BJ (cell line): ENCODE results near the gene OR6B2. TPM values are rescaled to one million over a fixed set of nuclear protein-coding genes. Genes with fewer than 3 reads are reported as not detected.

Source experiments
- CTCF ChIA-PET: fragments of 350-600 bp; formaldehyde crosslinking; extraction: SDS; loops from one replicate; lab custom pipeline; 2021; ENCODE audit warnings: antibody characterized with exemption, inconsistent platforms; lab: Yijun Ruan, JAX
- POLR2A ChIA-PET: fragments of 300-600 bp; sonication (Branson Sonifier 250); formaldehyde crosslinking; extraction: SDS; loops from one replicate; lab custom pipeline; 2021; ENCODE audit warnings: antibody characterized with exemption; lab: Charles Lee
- DNase-seq: peaks from one replicate; pipeline ENCODE4 v3.0.0-alpha.2; 2011; ENCODE audit warnings: low read depth
- H3K27me3 ChIP-seq: 2 replicates; pipeline ENCODE4 v1.6.0; 2011; ENCODE audit warnings: low read length; ENCODE audit not compliant: control insufficient read depth, insufficient read depth
- H3K36me3 ChIP-seq: 2 replicates; pipeline ENCODE4 v1.5.1; 2011; ENCODE audit warnings: low read length; ENCODE audit not compliant: control insufficient read depth, insufficient read depth
- H3K4me3 ChIP-seq: 2 replicates; pipeline ENCODE4 v1.5.1; 2011; ENCODE audit warnings: low read depth, mild to moderate bottlenecking, control low read depth, low read length
- CTCF ChIP-seq: IDR thresholded peaks from 2 replicates; pipeline ENCODE4 v1.5.1; 2011; ENCODE audit warnings: low read depth, mild to moderate bottlenecking, control low read depth, inconsistent platforms, low read length, moderate library complexity; ENCODE audit not compliant: insufficient read depth
- polyA plus RNA-seq: library from polyadenylated mRNA; depleted of rRNA; stranded (reverse); fragments of >200 nt; gene quantifications from 2 replicates; pipeline ENCODE4 v1.2.3, GENCODE V29; 2011; rRNA removed

OR6B2 gene
- polyA plus RNA-seq, 1 experiment: not detected

DNA sequence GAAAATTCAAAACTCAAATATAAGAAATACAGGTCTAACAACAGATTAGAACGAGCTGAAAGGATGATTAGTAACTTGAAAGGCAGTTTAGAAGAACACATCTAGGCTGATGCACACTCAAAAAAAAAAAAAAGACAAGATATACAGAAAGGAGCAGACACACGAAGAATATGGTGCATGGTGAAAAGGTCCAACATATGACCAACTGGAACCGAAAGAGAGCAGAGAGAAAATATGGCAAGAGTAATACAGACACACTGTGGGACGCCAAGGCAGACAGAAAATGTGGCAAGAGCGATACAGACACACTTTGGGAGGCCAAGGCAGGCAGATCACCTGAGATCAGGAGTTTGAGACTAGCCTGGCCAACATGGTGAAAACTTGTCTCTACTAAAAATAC lies 44.9 kb downstream of the OR6B2 start:
- peaks cover 21% of the 10 kb centered on the region for H3K36me3 ChIP-seq
- CTCF ChIA-PET: no interaction called here
- H3K27me3 ChIP-seq: no peaks in the 10 kb centered on the region
- no peak overlapping the region for H3K4me3 ChIP-seq
- no peak for DNase-seq
- POLR2A ChIA-PET: no interaction called here
- no peak for TF ChIP-seq CTCF

GRCh38 chr2:239984421-239985194 lies 45.6 kb downstream of the OR6B2 start:
- POLR2A ChIA-PET: no interaction called here
- no peak for DNase-seq
- H3K36me3 ChIP-seq: peaks cover 22% of the 10 kb centered on the region
- H3K4me3 ChIP-seq: no peak overlapping the region
- no peaks in the 10 kb centered on the region for H3K27me3 ChIP-seq
- CTCF ChIA-PET: interaction anchor here (0.8 to 1.3 kb wide), 2 partner anchors 8 to 37 kb away, joined by 3 to 4 read pairs; no protein-coding TSS in a partner anchor
- no peak for TF ChIP-seq CTCF

DNA sequence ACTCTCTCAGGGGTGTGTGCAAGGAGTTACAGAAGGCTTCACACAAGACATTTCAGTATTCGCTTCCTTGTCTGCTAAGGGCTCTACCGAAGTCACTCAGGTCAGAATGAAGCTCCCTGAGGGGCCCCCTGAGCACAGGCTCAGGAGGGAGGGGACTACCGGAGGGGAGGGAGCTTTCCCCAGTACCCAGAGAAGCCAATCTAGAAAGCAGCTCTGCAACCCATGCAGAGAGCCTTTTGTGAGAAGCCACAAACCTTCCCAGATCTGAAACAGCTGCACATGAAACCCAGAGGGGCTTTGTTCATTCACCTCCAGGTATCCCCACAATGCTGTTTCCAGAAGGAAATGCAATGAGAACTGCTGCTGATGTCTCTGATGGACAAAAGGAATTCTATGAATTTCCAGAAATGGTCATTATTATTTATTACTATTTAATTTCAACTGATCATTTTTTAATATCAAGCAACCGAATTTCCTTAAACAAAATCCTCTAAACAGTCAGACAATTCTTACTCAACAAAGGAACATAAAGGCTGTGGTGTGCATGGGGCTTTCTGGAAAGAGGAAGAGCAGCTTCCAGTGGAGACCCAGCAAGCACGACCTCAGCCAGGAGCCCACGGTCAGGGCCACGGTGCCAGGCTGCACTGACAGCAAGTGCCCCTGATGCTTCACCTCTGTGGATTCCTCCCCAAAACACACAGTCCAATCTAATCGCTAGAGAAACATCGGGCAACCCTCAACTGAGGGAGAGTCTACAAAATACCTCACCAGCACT lies 47.0 kb downstream of the OR6B2 start:
- no peak for DNase-seq
- Histone ChIP-seq H3K4me3 (no peak overlapping the region), H3K36me3 (peaks cover 19% of the 10 kb centered on the region), H3K27me3 (no peaks in the 10 kb centered on the region)
- POLR2A ChIA-PET: no interaction called here
- no peak for TF ChIP-seq CTCF
- CTCF ChIA-PET: interaction anchor here (2.0 kb wide), 1 partner anchor 9 kb away, joined by 14 read pairs; no protein-coding TSS in a partner anchor

Other genes starting within 250 kb of the OR6B2 start
- 92.8 and 115 TPM in 2 replicates for gene NDUFA10, start 5.1 kb downstream of the OR6B2 start, polyA plus RNA-seq
- not detected in 2 replicates for gene OR6B3, start 23.1 kb upstream of the OR6B2 start, polyA plus RNA-seq
- gene COPS9, start 105.9 kb upstream of the OR6B2 start, polyA plus RNA-seq: 317 and 334 TPM in 2 replicates
- gene OTOS, start 110.2 kb upstream of the OR6B2 start, polyA plus RNA-seq: not detected in 2 replicates